ENCODE results near the gene CD59.
"Not testable (repeated sequence)": the region's sequence is repeated elsewhere in the genome, so short reads cannot be mapped to it uniquely, and the experiment has no call there.

Gene CD59

DNA sequence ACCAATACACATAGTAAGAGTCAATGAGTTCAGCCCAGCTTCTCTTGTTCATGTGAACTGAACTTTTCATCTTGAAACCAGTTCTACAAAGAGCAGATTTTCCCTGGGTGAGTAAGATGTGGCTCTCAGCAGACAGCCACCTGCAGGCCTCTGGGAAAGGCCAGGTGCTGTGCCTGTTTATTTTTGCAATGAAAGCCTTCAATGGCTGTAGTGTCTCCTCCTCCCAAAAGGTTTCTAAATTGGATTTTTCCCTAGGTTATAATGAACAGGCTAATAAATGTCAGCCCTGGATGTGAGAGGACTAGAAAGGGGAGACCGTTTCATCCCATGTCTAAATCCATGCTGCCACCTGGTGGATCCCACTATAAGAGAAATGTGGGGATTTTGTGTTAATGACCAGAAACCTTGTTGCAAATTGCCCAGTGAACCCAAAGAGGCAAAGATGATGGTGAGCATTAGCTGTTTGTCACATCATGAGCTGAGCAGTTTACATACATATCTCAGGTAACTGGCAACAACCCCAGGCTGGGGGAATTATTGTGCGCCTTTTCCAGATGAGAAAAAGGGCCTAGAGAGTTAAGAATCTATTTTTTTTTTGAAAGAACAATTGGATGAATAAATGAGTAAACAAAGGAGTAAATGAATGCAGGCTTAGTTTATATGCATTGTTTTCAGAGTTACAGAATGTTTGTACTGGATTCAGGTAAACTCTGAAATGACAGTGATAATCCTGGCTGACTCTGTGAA is 48.3 kb downstream of the CD59 start:
- WGBS (ENCODE audit: insufficient coverage, insufficient read length), result no CpG with 5 or more reads among the region's 2 CpGs
- H3K36me3 ChIP-seq (ENCODE audit: control insufficient read depth, insufficient read depth, low read length), result no peaks in the 10 kb centered on the region

DNA sequence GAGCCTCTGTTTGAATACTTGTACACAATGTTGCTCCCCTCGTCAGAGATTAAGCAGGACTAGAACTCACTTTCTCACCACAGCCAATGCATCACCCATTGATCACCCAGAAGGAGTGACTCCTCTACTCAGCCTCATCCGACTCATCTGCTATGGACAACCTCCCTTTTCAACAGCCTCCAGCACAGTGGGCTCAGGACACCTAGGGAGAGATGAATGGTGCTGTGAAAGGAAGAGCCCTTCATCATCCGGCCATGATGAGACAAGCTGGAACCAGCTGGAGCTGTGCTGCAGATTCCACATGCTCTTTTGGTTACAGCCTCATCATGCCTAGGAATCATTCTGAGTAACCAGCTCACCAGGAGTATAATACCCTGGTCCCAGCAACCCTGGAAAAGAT is 51.1 kb downstream of the CD59 start:
- H3K27me3 ChIP-seq (ENCODE audit: control insufficient read depth, insufficient read depth, low read length), result no peaks in the 10 kb centered on the region
- H3K9me3 ChIP-seq (ENCODE audit: control insufficient read depth, insufficient read depth, low read length), result no peaks in the 10 kb centered on the region
- H3K4me1 ChIP-seq (ENCODE audit: control insufficient read depth, insufficient read depth, low read length), result peaks cover 4% of the 10 kb centered on the region
- no peak for DNase-seq (ENCODE audit: low read depth, low spot score)
- H3K36me3 ChIP-seq (ENCODE audit: control insufficient read depth, insufficient read depth, low read length), result no peaks in the 10 kb centered on the region
- no peak overlapping the region for H3K4me3 ChIP-seq (ENCODE audit: low read length)
- no CpG with 5 or more reads among the region's 3 CpGs for WGBS (ENCODE audit: insufficient coverage, insufficient read length)
- no peak overlapping the region for H3K27ac ChIP-seq (ENCODE audit: low read length)

More for the DNA sequence above, 48.3 kb downstream of the CD59 start:
- Histone ChIP-seq H3K4me3 (ENCODE audit: low read length) (no peak overlapping the region), H3K4me1 (ENCODE audit: control insufficient read depth, insufficient read depth, low read length) (0 out of 2 replicates have a peak, but pooled peaks cover 3% of the 10 kb centered on the region), H3K27ac (ENCODE audit: low read length) (no peak overlapping the region), H3K27me3 (ENCODE audit: control insufficient read depth, insufficient read depth, low read length) (no peaks in the 10 kb centered on the region), H3K9me3 (ENCODE audit: control insufficient read depth, insufficient read depth, low read length) (no peaks in the 10 kb centered on the region)
- peak; percentile 57 for DNase-seq (ENCODE audit: low read depth, low spot score)

DNA sequence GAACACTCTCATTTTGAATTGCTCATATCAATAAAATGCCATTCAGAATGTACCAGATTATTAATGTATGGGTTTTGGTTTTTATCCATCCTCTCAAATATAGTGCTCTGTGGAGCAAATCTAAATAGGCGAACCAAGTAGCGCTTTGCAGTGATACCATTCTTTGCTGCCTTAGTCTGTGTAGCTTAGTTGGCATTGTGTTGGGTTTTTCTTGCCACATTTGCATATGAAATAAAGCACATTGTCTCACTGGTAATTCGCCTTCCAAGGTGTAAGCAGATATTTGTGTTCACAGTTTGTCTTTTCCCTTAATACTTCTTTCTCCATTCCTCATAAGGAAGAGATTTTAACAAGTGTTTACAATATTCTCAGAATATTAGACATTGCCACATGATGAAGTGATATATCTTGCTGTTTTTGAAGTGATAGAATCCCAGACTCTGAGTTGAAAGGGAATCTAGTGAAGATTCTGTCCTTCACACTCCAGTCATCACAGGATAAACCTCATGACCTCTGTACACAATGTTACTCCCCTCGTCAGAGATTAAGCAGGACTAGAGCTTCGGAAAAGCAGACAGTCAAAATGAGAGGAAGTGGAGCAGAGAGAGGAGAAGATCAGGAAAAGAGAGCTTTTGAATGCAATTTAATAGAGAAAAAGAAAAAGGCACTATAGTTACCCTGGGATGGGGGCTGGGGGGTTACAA is 52.1 kb downstream of the CD59 start:
- no peak for DNase-seq (ENCODE audit: low read depth, low spot score)
- Histone ChIP-seq H3K27me3 (ENCODE audit: control insufficient read depth, insufficient read depth, low read length) (no peaks in the 10 kb centered on the region), H3K36me3 (ENCODE audit: control insufficient read depth, insufficient read depth, low read length) (no peaks in the 10 kb centered on the region), H3K4me1 (ENCODE audit: control insufficient read depth, insufficient read depth, low read length) (peaks cover 4% of the 10 kb centered on the region), H3K27ac (ENCODE audit: low read length) (no peak overlapping the region), H3K4me3 (ENCODE audit: low read length) (no peak overlapping the region), H3K9me3 (ENCODE audit: control insufficient read depth, insufficient read depth, low read length) (no peaks in the 10 kb centered on the region)
- WGBS (ENCODE audit: insufficient coverage, insufficient read length), result no CpG with 5 or more reads among the region's 5 CpGs

DNA sequence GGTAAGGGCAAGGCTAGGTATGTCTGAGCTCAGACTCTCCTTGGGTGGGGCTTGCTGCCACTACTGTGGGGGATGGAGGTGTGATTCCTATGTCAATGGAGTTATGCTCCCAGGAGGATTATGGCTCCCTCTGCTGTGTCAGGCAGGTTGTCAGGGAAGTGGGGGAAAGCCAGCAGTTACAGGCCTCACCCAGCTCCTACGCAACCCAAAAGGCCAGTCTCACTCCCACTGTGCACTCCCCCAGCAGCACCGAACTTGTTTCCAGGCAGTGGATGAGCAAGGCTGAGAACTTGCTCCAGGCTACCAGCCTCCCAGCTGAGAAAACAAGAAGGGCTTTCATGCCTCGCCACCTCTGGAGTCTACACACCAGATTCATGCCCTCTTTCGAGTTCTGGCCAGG is 53.8 kb downstream of the CD59 start:
- DNase-seq (ENCODE audit: low read depth, low spot score), result no peak
- Histone ChIP-seq H3K4me1 (ENCODE audit: control insufficient read depth, insufficient read depth, low read length) (peaks cover 4% of the 10 kb centered on the region), H3K36me3 (ENCODE audit: control insufficient read depth, insufficient read depth, low read length) (no peaks in the 10 kb centered on the region), H3K9me3 (ENCODE audit: control insufficient read depth, insufficient read depth, low read length) (no peaks in the 10 kb centered on the region), H3K27me3 (ENCODE audit: control insufficient read depth, insufficient read depth, low read length) (no peaks in the 10 kb centered on the region), H3K4me3 (ENCODE audit: low read length) (no peak overlapping the region; the same call in 1 of the 2 replicates), H3K27ac (ENCODE audit: low read length) (no peak overlapping the region)
- WGBS (ENCODE audit: insufficient coverage, insufficient read length), result no CpG with 5 or more reads among the region's 4 CpGs

DNA sequence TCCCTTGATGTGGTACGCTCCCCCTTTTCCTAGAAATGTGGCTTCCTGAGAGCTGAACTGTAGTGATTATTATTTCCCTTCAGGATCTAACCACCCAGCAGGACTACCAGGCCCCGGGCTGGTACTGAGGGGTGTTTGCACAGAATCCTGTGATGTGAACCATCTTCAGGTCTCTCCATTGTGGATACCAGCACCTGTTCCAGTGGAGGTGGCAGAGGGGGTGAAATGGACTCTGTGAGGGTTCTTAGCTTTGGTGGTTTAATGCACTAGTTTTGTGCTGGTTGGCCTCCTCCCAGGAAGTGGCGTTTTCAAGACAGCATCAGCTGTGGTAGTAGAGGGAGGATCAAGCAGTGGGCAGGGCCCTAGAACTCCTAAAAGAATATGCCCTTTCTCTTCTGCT is 54.2 kb downstream of the CD59 start:
- WGBS (ENCODE audit: insufficient coverage, insufficient read length), result no CpG with 5 or more reads among the region's 3 CpGs
- Histone ChIP-seq H3K27me3 (ENCODE audit: control insufficient read depth, insufficient read depth, low read length) (no peaks in the 10 kb centered on the region), H3K4me1 (ENCODE audit: control insufficient read depth, insufficient read depth, low read length) (peaks cover 4% of the 10 kb centered on the region), H3K27ac (ENCODE audit: low read length) (no peak overlapping the region), H3K36me3 (ENCODE audit: control insufficient read depth, insufficient read depth, low read length) (no peaks in the 10 kb centered on the region), H3K4me3 (ENCODE audit: low read length) (no peak overlapping the region), H3K9me3 (ENCODE audit: control insufficient read depth, insufficient read depth, low read length) (no peaks in the 10 kb centered on the region)
- no peak for DNase-seq (ENCODE audit: low read depth, low spot score)

DNA sequence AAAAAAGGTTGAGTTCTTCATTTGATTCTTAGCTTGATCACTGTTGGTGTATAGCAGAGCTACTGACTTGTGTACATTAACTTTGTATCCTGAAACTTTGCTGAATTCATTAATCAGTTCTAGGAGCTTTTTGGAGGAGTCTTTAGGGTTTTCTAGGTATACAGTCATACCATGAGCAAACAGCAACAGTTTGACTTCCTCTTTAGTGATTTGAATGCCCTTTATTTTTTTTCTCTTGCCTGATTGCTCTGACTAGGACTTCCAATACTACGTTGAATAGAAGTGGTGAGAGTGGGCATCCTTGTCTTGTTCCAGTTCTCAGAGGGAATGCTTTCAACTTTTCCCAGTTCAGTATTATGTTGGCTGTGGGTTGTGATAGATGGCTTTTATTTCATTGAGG is 57.6 kb downstream of the CD59 start:
- WGBS (ENCODE audit: insufficient coverage, insufficient read length), result no CpG with 5 or more reads among the region's 1 CpG

DNA sequence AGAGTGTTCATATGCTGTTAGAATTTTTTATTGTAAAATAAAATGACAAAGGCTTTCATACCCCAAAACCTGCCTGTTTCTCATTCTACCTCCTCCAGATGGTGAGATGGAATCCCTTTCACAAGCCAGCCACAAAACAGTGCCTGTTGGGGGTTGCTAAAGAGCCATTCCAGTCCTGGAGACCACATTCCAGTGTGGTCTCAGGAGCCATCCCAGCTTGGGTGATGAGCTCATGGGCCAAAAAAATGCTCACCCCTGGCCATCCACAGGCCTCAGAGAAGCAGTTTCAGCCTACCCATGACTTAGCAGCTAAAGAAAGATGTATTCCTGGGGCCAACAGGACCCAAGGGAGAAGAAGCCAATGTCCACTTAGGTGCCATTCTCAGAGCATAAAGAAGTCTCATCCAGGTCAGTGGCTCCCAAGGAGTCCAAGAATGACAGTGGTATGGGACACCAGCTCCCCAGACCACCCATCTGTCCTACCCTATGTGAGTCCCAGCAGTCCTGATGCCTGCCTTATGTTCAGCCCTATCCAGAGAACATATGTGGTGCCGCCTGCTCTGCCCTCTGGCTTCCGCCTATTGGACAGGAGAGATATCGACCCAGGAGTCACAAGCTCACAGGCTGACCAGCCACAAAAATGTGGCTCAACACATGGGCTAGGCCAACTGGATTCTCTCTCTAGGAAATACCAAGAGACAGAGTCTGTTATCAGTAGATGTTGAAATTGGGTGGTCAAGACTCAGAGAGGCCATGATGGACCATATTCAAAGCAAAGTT is 62.0 kb downstream of the CD59 start:
- no CpG with 5 or more reads among the region's 3 CpGs for WGBS (ENCODE audit: insufficient coverage, insufficient read length)
- no peaks in the 10 kb centered on the region for H3K36me3 ChIP-seq (ENCODE audit: control insufficient read depth, insufficient read depth, low read length)
- H3K4me3 ChIP-seq (ENCODE audit: low read length), result no peak overlapping the region
- 0 out of 2 replicates have a peak, but pooled peaks cover 2% of the 10 kb centered on the region for H3K4me1 ChIP-seq (ENCODE audit: control insufficient read depth, insufficient read depth, low read length)
- no peaks in the 10 kb centered on the region for H3K27me3 ChIP-seq (ENCODE audit: control insufficient read depth, insufficient read depth, low read length)
- DNase-seq (ENCODE audit: low read depth, low spot score), result no peak
- H3K27ac ChIP-seq (ENCODE audit: low read length), result no peak overlapping the region
- no peaks in the 10 kb centered on the region for H3K9me3 ChIP-seq (ENCODE audit: control insufficient read depth, insufficient read depth, low read length)

More for the DNA sequence above, 57.6 kb downstream of the CD59 start:
- not testable (repeated sequence) for H3K36me3 ChIP-seq (ENCODE audit: control insufficient read depth, insufficient read depth, low read length); H3K27me3 ChIP-seq (ENCODE audit: control insufficient read depth, insufficient read depth, low read length); H3K4me1 ChIP-seq (ENCODE audit: control insufficient read depth, insufficient read depth, low read length); H3K27ac ChIP-seq (ENCODE audit: low read length); DNase-seq (ENCODE audit: low read depth, low spot score); H3K4me3 ChIP-seq (ENCODE audit: low read length); H3K9me3 ChIP-seq (ENCODE audit: control insufficient read depth, insufficient read depth, low read length)

DNA sequence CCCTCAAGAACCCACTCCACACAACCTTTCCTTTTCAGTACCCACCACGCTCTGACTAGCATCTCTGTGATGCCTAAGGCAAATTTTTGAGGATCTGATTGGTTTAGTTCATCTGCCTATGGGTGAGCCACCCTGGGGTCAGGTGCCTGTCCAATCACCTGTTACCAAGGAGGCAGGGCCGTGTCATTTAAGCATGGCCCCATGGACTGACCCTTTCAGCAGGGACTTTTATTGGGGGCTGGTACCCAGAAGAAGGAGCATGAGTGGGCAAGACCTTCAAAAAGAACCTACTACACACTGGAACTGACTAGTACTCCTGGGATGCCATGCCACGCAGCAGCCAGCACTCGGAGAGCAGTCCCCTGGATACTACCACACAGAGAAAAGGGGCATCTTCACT is 64.0 kb downstream of the CD59 start:
- no peak for DNase-seq (ENCODE audit: low read depth, low spot score)
- H3K9me3 ChIP-seq (ENCODE audit: control insufficient read depth, insufficient read depth, low read length), result no peaks in the 10 kb centered on the region
- H3K27ac ChIP-seq (ENCODE audit: low read length), result no peak overlapping the region
- H3K36me3 ChIP-seq (ENCODE audit: control insufficient read depth, insufficient read depth, low read length), result no peaks in the 10 kb centered on the region
- WGBS (ENCODE audit: insufficient coverage, insufficient read length), result no CpG with 5 or more reads among the region's 4 CpGs
- no peaks in the 10 kb centered on the region for H3K27me3 ChIP-seq (ENCODE audit: control insufficient read depth, insufficient read depth, low read length)
- peaks cover 7% of the 10 kb centered on the region; the same call in 1 of the 2 replicates for H3K4me1 ChIP-seq (ENCODE audit: control insufficient read depth, insufficient read depth, low read length)
- H3K4me3 ChIP-seq (ENCODE audit: low read length), result no peak overlapping the region

DNA sequence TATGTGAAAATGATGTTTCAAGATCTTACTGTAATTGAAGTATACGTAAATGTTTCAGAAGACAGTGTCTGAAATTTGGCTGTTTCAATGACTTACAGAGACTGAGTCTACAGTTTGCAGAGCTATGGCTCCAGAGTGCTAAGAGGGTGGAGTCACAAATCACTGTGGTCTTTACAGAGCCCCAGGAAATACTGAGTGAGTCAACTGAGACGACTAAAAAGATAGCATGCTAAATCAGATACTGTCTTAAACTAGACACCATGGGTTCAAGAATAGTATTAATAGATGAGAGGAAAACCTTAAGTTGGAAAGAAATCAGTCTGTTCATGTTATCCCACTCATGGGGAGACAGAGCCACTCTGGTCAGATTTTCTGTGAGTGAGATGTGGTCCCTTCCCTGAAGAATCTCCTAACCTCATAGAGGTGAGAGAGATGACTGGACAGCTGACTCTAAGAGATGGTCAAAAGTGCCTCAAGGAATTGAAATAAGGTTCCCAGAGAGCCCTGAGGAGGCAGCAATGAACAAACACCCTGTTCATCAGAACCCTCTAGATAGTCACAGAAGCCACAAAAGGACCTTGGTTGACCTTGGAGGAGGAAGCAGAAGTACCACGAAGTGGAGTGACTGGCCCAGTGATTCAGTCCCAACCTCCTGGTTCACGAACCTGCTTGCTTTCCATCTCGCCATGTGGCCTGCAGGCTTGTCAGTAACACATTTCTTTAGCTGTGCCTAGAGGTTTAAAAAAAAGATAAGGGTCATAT is 65.8 kb downstream of the CD59 start:
- WGBS (ENCODE audit: insufficient coverage, insufficient read length), result no CpG with 5 or more reads among the region's 5 CpGs
- DNase-seq (ENCODE audit: low read depth, low spot score), result no peak
- H3K9me3 ChIP-seq (ENCODE audit: control insufficient read depth, insufficient read depth, low read length), result no peaks in the 10 kb centered on the region
- no peak overlapping the region for H3K27ac ChIP-seq (ENCODE audit: low read length)
- H3K27me3 ChIP-seq (ENCODE audit: control insufficient read depth, insufficient read depth, low read length), result no peaks in the 10 kb centered on the region
- H3K4me1 ChIP-seq (ENCODE audit: control insufficient read depth, insufficient read depth, low read length), result peaks cover 7% of the 10 kb centered on the region; the same call in 1 of the 2 replicates
- no peak overlapping the region for H3K4me3 ChIP-seq (ENCODE audit: low read length)
- no peaks in the 10 kb centered on the region for H3K36me3 ChIP-seq (ENCODE audit: control insufficient read depth, insufficient read depth, low read length)

Measured in iPS DF 6.9 (cell line).